CD4-positive, alpha-beta T cell treated with Interleukin-15 for 4 hours (primary cell): ENCODE data around the gene TFF2.

Source experiments
- DNase-seq: peaks from one replicate; pipeline ENCODE4 v3.0.0-alpha.2; 2020; ENCODE audit warnings: low spot score

TFF2 gene, protein sequence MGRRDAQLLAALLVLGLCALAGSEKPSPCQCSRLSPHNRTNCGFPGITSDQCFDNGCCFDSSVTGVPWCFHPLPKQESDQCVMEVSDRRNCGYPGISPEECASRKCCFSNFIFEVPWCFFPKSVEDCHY

DNA sequence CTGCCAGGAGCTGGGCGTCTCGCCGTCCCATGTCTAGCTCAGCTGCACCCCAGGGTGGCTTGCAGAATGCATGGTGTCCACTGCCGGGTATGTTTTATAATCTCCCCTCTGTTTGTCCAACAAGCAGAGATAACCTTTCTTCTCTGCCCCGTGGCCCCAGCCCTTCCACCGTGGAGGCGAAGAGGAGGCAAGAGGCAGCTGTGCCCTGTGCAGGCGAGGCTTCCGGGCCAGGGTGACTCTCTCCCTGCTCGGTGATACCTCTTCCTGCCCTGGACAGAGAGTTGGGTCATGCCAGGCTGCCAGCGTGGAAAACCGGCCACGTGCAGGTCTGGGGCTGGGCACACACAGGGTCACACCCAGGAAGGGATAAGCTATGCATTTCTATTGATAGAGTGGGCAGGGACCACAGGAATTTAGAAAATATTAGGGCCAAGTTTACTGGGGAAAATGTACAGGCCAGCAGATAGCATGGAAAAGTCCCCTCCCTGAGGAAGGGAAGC is at the start of gene TFF2:
TFF2 (minus strand) TSS at position 68 of the 500 bp plus-strand sequence; CDS start at position 31, 37 bp downstream.
- no peak for DNase-seq

DNA sequence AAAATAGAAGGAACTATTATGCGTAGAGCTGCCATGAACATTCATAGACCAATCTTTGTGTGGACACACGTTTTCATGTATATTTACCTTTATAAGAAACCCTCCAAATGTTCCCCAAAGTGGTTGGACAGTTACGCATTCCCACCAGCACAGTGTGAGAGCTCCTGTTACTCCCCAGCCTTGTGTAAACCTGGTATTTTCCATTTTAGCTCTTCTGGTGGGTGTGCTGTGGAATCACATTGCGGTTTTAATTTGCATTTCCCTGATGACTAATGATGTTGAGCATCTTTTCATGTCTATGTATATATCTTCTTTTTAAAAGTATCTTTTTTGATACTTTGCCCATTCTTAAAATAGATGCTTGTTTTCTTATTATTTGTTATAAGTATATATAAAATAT is 49.7 kb upstream of the TFF2 start:
- DNase-seq: no peak

DNA sequence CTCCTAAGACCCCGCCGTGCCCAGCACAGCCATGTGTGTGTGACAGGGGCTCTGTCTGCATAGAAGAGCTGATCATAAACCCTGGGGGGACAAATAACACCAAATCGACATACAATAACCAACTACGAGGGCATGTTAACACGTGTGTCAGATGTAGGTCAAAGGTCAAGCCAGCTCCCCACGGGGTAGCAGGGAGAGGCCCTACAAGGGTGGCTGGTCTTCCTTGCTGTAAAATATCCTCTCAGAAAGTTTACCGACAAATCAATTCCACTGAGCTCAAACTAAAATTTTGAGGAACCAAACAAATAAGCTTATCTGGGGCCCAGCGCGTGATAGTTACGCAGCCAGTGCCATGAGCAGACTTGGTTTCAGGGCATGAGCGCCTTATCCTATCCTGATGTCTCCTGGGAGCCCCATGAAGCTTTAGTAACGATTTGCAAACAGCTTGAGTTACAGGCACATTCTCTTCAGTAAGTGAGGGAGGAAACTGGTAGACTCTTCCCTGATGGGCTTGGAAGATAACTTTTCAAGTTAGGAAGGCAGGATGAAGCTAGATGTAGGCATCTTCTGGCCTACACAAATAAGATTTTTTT is 47.7 kb upstream of the TFF2 start:
- DNase-seq: no peak

DNA sequence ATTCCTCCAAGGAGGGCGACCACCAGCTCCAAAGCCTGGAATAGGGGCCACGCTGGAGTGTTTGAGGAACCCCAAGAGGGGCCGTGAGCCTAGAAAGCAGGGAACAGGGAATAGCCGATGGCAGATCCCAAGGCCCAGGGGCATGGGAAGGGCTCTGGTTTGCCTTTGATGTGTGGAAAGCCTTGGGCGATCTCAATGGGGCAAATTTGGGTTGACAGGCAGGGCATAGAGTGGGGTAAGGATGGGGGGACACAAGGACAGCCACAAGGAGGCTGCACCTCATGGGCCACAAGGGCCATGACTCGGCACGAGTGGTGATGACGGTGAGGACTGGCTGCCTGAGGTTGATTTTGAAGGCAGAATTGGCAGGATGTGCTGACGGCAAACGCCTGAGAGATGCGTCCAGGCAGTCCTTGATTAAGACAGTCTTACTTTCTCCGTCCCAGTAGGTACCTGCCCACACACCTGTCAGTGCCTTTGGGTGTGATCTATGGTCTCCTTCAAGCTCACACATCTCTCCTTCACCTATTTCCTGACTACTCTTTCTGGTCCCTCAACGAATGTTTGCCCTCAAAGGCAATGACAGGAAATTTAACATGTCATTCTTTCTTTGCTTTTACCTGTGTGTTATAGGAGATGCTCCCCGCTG is 47.1 kb upstream of the TFF2 start:
- no peak for DNase-seq

DNA sequence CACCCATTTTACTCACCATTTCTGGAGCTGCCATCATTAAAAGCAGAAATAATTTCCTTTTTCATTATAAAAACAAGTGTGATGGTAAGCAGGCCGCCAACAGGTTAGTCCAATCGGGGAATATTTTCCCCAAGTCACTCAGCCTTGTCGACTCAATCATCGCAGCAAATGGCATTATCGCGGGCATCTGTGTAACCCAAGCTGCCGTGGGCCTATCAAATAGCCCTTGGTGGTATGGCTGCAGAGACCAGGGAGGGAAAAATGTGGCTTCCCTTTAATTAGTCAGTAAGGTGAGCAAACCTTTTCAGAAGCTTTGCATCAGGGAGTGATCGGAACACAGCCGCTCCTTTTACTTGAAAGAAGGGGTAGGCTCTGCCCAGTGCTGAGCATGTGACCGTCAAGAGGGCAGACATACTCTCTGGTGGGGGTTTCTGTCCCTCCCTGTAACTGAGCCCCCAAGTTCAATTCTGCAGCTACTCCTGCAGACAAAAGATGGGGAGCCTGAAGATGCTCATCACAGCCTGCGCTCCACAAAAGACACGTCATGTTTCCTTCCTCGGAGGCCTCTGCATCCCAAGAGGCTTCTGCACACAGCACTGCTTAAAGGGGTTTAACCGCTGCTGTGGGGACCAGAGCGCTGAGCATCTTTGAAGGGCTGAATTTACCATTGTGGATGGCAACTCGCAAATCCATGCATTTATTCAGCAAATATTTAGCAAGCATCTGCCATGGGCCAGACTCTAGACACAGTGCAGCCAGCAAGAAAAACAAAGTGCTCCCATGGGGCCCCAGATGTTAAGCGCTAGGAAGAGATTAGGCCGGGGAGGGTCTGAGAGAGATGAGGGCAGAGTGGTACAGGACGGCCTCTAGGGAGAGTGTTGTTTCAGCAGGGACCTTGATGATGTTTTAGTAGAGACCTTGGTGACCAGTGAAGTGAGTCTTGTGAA is 46.3 kb upstream of the TFF2 start:
- DNase-seq: no peak

DNA sequence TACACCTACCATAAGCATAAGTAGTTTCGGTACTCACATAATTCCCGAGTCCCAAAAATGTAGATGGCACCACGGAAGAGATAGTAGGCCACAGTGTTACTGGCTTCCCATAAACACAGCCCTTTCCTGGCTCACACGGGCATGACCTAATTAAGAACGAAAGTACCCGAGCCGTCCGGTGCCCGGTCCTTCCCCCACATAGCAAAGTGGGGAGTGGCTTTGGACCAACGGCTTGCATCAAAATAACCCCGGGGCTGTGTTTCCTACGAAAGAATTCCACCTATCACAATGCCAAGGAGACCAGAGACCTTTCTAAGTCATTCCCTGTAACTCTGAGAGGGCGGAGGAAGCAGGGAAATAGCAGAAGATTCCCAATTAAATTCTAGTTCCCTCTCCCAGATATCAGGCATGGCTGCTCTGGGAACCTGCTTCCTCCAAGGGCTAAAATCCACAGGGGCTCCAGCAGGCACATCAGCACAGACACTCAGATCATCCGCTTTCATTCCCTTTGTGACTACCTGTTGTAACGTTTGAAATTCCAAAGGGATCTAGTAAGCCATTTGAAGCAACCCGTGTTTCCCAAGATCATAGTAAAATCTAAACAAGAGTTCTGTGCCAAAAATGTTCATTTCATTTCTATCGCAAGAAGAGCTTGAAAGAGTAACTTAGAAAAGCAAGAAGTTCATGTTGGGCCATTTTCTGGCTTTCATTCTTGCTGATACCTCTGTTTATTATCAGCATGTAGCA is 45.3 kb upstream of the TFF2 start, which contains the start of gene TMPRSS3:
TMPRSS3 (minus strand) TSS at position 148 of the 747 bp plus-strand sequence. CDS start 635 bp downstream, outside the sequence.
- DNase-seq: no peak

DNA sequence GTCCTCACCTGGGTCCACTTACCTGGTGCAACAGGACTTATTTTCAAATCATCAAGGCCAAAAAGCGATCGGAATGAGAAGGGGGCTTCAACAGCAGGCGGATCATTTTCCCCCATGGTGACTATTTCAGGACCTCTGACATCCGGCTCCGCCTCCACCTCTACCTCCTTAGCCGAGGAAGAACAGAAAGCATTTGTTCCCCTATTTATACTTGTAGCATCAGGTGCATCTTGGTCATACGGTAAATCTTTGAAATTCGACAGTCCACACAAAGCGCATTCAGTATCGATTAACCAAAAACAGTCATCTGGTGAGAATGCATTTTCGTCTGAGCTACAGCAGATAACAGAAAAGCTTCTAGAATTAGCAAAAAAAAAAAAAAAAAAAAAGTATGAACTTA is 44.5 kb upstream of the TFF2 start:
- no peak for DNase-seq

DNA sequence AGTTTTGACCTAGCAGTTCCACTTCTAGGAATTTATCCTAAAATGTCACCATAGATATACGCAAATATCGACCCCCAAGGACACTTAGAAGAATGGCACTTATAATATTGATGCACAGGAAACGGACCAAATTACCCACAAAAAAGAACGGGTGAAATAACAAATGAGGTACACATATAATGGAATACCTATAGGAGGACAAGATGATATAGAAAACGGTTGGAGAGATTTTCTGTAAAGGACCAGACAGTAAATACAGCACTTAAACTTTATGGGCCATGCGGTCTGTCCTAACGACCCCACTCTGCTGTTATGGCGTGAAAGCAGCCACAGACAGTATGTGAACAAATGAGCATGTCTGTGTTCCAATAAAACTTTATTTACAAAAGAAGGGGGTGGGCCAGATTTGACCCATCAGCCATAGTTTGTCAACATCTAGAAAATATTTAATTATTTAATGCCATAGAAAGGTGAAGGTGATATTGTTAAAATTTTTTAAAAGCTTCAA is 42.7 kb upstream of the TFF2 start:
- DNase-seq: no peak

DNA sequence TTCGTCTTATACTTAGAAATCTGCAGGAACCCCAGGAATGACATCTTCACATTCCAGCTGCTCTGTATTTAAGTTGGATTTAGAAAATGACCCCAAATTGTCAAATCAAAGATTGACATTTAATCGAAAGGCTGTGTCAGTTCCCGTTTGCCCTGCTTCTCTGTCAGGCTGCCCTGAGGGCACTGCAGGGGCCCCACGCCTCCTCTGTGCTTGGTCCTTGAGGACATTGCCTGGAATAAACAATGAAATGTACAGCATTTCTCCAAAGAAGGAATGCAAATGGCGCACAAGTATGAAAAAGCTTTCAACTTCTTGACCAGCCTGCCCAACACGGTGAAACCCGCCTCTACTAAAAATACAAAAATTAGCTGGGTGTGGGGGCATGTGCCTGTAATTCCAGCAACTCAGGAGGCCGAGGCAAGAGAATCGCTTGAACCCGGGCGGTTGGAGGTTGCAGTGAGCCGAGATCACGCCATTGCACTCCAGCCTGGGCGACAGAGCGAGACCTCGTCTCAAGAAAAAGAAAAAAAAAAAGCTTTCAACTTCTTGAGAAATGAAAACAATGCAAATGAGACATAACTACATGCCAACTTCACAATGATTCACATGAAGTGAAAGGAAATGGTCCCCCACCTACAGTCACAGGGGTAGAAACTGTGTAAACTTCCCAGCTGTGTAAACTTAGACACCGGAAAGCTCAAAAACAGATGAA is 42.1 kb upstream of the TFF2 start:
- peak; percentile 57 for DNase-seq

DNA sequence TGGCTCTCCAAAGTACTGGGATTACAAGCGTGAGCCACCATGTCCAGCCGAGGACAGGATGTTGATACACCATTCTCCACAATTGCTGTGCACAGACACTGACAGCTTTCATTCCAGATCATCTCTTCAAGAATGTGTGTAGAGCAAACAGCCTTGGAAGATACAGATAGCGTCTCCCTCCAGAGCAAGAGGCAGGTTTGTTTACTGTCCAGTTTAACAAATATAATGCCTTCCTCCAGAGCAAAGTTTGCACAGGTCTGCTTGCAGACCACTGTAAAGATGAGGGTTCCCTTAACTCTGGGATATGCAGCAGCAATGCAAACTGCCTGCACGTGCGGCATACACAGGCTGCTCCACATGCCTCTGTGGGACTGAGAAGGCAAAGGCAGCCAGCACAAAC is 40.5 kb upstream of the TFF2 start:
- no peak for DNase-seq

DNA sequence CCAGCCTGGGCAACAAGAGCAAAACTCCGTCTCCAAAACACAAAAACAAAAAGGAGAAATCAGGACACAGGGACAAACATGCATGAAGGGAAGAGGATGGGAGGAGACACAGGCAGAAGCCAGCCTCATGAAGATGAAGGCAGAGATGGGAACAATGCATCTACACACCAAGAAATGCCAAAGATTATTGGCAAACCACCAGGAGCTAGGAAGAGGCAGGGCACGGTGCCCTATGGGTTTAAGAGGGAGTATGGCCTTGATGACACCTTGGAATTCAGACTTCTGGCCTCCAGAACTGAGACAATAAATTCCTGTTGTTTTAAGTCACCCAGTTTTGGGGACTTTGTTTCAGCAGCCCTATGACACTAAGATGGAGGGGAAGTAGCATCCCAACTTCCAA is 39.9 kb upstream of the TFF2 start:
- DNase-seq: no peak

DNA sequence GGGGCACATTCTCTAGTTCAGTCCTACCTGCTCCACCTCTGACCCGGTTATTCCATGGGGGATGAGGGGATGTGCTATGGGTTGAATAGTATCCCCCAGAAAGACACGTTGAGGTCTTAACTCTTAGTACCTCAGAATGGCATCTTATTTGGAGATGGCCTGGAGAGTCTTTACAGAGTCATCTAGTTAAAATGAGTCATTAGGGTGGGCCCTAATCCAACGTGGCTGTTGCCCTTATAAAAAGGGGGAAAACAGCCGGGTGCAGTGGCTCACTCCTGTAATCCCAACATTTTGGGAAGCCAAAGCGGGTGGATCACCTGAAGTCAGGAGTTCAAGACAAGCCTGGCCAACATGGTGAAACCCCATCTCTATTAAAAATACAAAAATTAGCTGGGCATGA is 39.4 kb upstream of the TFF2 start:
- DNase-seq: no peak

DNA sequence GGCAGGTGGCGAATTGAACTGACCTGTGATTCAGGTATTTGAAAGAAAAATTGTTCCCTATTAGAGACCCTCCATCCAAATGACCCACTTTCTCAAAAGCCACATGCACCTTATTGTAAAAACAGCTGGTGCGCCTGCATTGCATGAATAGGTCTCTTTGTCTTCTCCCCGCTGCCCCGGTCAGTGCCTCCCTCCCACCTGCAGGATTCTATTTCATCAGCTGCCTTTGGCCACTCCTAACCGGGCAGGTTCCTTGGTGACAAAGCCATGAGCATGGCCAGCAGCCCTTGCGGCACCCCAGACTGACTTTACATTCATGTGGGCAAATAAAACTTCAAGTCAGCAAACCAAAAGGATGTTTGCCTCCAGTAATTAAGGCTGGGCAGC is 38.6 kb upstream of the TFF2 start:
- DNase-seq: no peak

DNA sequence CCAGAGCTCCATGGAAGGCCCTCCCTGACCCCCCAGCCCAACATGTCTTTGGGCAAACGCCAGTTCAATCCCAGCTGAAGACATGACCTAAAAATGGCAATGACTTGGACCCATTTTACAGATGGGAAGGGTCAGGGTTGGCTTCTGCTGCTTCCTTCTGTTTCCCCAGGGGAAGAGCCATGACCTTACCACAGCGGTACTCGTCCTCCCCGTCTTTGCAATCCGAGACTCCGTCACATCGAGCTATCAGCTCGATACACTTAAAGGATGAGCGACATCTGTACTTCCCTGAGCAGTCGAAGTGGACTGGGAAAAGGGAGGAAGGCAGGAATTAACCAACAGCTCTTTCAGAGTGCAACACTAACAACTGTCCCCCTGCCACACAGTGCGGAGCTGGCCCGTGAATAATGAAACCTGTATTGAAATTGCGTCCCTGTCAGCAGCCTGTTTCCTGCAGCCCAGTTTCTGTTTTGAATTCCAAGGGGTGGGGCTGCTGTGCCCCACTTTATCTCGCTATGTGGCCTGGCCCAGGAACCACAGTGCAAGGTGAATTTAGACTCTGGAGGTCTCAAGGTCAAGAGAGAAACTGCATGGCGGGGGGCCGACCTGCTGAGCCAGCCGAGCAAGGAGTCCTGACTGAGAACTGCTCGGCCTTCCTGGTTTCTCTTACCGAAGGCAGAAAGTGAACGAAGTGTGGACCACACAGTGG is 38.1 kb upstream of the TFF2 start:
- no peak for DNase-seq

DNA sequence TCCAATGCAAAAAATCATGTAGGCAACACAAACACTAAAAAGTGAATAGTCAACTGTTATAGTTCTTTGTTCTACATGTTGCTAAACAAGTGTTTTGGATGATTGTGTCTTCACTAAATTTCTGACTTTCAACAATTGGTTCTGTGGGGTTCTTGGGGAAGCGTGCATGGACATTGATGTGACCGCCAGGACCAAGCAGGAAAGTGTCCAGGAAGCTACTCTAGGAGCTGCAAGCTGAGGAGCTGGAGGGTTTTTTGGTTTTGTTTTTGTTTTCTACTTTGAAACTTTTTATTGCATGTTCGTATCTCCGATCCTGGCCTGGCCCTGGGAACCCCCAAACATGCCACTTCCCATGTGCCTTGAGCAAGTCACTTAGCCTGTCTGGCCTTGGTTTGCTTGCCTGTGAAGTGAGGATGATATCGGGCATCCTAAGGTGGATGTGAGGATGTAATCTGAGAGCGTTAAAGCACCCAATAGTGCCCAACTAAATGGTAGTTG is 37.1 kb upstream of the TFF2 start:
- no peak for DNase-seq

DNA sequence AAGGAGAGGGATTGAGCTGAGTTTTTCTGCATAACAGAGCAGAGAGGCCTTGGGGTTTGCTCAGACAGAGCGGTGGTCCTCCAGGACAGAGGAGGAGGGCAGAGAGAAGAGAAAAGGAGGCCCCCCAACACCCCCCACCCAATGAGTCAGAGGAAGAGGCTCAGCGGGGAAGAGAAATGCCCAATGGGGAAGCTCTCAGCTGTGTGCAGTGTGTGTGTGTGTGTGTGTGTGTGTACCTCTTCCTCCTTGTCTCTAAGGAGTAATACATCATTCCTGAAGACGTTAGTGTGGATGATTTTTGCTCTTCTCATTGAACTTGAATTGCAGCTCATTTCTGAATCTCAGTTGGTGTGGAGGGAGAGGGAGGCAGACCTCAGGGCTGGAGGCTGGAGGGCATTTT is 36.4 kb upstream of the TFF2 start:
- DNase-seq: no peak

DNA sequence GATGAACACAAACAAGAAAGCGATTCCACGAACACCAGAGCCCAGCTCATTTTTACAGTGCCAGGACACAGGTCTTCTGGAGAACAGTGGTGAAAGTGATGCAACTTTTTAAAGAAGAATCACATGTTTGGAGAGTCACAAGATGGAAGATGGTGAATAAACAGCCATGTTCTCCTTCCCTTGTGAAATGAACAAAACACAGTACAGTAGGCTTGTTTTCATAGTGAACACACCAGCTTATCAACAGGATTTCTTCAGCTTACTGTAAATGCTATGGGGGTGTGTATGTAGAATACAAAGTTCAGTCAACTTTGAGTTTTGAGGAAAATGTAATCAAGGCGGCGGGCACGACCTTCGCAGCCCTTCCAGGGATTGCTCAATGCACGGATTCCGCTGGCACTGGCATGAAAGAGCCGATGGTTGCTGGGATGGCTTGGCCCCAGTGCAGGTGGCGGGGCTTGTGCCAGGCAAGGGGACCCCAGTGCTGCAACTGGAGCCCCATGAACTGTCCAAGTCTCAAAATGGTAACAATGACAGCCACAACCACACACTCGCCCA is 35.3 kb upstream of the TFF2 start:
- DNase-seq: no peak

DNA sequence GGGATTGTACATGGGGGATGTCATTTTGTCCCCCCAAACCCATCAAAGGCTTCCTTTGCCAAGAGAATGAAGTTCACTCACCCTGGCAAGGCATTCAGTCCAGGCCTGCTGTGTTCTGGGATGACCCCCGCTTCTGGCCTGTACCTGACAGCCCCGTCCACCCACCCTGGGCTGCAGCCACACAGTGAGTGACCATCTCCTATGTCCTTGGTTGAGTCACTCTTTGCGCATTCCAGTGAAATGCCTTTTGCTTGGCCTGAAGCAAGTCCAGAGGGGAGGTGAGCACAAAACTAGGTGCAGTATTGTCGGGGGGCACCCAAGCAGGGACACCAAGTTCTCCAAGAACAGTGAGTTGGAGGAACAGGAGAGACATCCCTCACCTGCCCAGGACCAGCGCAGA is 34.8 kb upstream of the TFF2 start:
- DNase-seq: no peak

DNA sequence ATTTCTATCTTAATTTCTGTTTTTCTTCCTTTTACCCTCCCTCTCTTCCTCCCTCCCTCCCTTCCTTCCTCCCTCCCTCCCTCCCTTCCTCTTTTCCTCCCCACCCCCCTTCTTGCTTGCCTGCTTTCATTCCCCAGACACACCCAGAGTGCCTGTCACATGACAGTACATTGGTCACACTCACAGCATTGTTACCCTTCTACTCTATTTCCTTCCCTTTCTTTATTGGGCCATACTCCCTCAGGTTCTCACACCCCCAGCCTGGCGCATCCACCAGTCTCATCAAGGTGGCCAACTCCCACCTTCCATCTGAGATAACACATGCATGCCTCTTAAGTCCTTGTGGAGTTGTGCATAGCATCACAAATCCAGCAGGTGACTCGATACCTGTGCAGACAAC is 34.2 kb upstream of the TFF2 start:
- no peak for DNase-seq
